Esophagus squamous epithelium (tissue), 5 donors: Measurements from ENCODE around the gene WRAP73. TPM values are rescaled to one million over a fixed set of nuclear protein-coding genes. Genes with fewer than 3 reads are reported as not detected.

Experiments
- DNase-seq: peaks from one replicate; lab custom pipeline; 2025; lab: John Stamatoyannopoulos, UW
- H3K27ac ChIP-seq, 4 donors: fragments of 200-600 bp; sonication (generic); one replicate each; pipeline ENCODE4 v1.5.1; 2016 to 2019; ENCODE audit warnings: mild to moderate bottlenecking in 1 of 4
- H3K27me3 ChIP-seq, 4 donors: fragments of 200-600 bp; sonication (generic); 1 replicate in 3 of 4; 2 replicates in 1 of 4; pipeline versions ENCODE4 v1.5.1 to v1.6.0; 2017 to 2021; ENCODE audit warnings: antibody characterized with exemption in 1 of 4
- H3K36me3 ChIP-seq, 3 donors: fragments of 200-600 bp; sonication (generic); one replicate each; pipeline ENCODE4 v1.5.1; 2016 to 2019
- H3K4me1 ChIP-seq, 3 donors: fragments of 200-600 bp; sonication (generic); one replicate each; pipeline ENCODE4 v1.5.1; 2017 to 2019
- H3K4me3 ChIP-seq, 4 donors: fragments of 200-600 bp; sonication (generic); 1 replicate in 3 of 4; 2 replicates in 1 of 4; pipeline ENCODE4 v1.5.1; 2016 to 2019; ENCODE audit warnings: mild to moderate bottlenecking in 2 of 4, moderate library complexity in 1 of 4
- H3K9me3 ChIP-seq, 3 donors: fragments of 200-600 bp; sonication (generic); one replicate each; pipeline ENCODE4 v1.5.1; 2016 to 2019
- POLR2A ChIP-seq, 4 donors: fragments of 450-650 bp; IDR thresholded peaks; one replicate each; pipeline ENCODE4 v1.6.1; 2017; ENCODE audit warnings: antibody characterized with exemption in 4 of 4, mild to moderate bottlenecking in 4 of 4, moderate library complexity in 3 of 4
- WGBS, 2 donors: methylation state at CpG; one replicate each; pipeline ENCODE4 v1.1.5; 2018; 5-methylcytosine and 5-hydroxymethylcytosine counted together
- intact Hi-C: fragments of 100-400 bp; cut with DNase I; formaldehyde crosslinking; loops from one replicate; pipeline ENCODE4 v1.15.0; 2022
- total RNA-seq, 4 donors: library from RNA; depleted of rRNA; stranded (reverse); fragments of >200 nt; gene quantifications; one replicate each; pipeline ENCODE4 v1.1.0, GENCODE V29; 2016
- TF ChIP-seq, protein P1 (sequence below), 6 experiments: fragments of 450-650 bp in 4 of 6; fragments of 200-600 bp in 2 of 6; sonication (generic) in 2 of 6; IDR thresholded peaks; one replicate each; pipeline ENCODE4 v1.5.1; 2016 to 2019; ENCODE audit warnings: antibody characterized with exemption in 6 of 6, mild to moderate bottlenecking in 4 of 6, moderate library complexity in 4 of 6
- donor health status: DM: yes; HTN: yes; CAD: no.

WRAP73 gene
- total RNA-seq, 4 donors from 2014 or later, result 7.6 to 17.2 (median 11.8) TPM

DNA sequence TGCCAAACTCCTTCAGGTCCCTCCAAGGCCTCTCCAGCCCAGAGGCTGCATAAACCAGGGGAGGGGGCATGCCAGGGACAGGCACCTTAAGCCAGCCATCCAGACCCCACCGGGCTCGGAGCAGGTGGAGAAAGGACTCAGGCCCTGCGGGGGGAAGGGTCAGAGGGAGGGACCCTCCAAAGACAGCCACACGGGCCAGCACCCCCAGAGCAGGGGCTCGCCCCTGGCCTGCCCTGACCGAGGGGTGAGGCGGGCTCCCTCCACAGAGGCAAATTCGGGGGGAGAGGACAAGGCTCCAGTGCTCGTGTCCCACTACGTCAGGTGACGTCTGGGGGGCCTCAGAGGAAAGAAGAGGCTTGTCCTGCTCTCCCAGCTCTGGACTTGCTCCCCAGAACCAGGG lies 46.7 kb downstream of the WRAP73 start:
- Histone ChIP-seq H3K9me3 (no peaks in the 10 kb centered on the region), H3K27ac (no peak overlapping the region)
- WGBS, 2 donors, result 94 to 100% methylated on average over 2 to 7 of the region's 11 CpGs

DNA sequence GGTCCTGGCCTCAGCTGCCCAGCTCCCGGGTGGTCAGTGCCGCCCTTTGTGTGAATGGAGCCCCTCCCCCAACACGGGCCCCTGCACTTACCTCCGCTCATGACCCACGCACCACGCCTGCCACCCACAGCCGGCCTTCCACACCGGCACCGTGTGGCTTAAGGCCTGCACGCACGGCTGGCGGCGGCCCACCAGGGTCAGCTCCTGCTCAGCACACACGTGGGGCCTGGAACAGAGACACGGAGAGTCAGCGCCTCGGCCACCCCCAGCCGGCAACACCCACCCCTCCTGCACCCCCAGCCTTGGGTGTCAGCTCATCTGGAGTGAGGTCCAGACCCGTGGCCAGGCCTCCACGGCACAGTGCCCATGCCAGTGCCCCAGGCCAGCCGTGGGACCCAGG lies 47.5 kb downstream of the WRAP73 start:
- DNase-seq, result no peak
- H3K27me3 ChIP-seq, result peaks cover 0 to 45% (median 0%) of the 10 kb centered on the region in 4 donors
- H3K4me1 ChIP-seq, result peaks cover 16 to 19% (median 16%) of the 10 kb centered on the region in 3 donors
- WGBS, 2 donors, result 83% methylated on average over 12 of the region's 21 CpGs; no CpG with 5 or more reads in 1 of the 2 donors
- intact Hi-C loops, result no loop called here
- no peak for TF ChIP-seq POLR2A (IDR thresholded peaks at IDR 0.05)
- TF ChIP-seq, protein P1, sequence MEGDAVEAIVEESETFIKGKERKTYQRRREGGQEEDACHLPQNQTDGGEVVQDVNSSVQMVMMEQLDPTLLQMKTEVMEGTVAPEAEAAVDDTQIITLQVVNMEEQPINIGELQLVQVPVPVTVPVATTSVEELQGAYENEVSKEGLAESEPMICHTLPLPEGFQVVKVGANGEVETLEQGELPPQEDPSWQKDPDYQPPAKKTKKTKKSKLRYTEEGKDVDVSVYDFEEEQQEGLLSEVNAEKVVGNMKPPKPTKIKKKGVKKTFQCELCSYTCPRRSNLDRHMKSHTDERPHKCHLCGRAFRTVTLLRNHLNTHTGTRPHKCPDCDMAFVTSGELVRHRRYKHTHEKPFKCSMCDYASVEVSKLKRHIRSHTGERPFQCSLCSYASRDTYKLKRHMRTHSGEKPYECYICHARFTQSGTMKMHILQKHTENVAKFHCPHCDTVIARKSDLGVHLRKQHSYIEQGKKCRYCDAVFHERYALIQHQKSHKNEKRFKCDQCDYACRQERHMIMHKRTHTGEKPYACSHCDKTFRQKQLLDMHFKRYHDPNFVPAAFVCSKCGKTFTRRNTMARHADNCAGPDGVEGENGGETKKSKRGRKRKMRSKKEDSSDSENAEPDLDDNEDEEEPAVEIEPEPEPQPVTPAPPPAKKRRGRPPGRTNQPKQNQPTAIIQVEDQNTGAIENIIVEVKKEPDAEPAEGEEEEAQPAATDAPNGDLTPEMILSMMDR (IDR thresholded peaks at IDR 0.05), result no peak
- no peak overlapping the region for H3K27ac ChIP-seq
- H3K9me3 ChIP-seq, result no peaks in the 10 kb centered on the region
- no peak overlapping the region for H3K4me3 ChIP-seq
- H3K36me3 ChIP-seq, result no peaks in the 10 kb centered on the region

More for the DNA sequence above, 46.7 kb downstream of the WRAP73 start:
- TF ChIP-seq, protein P1 (IDR thresholded peaks at IDR 0.05), result no peak
- TF ChIP-seq POLR2A (IDR thresholded peaks at IDR 0.05), result no peak
- Histone ChIP-seq H3K27me3 (peaks cover 0 to 45% (median 0%) of the 10 kb centered on the region in 4 donors), H3K4me1 (peaks cover 8 to 11% (median 9%) of the 10 kb centered on the region in 3 donors), H3K4me3 (no peak overlapping the region), H3K36me3 (no peaks in the 10 kb centered on the region)
- DNase-seq, result no peak
- intact Hi-C loops, result no loop called here

DNA sequence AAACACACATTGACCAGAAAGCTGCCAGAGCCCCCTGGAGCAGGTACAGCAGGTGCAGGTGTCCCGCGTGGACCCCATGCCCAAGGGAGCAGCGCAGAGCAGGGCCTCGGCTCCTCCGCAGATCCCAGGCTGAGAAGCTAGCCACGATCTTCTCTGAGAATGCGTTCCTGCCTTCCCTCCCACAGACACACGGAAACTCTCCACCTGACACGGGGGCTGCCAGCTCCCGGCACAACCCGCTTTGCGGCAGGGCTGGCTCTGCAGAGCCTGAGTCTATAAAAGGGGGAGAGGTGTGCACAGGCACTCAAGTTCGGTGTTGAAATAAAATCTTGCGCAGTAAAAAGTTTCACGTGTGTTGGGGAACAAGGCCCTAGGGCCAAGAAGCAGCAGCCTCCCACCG lies 48.2 kb downstream of the WRAP73 start:
- H3K4me3 ChIP-seq, result no peak overlapping the region
- H3K36me3 ChIP-seq, result no peaks in the 10 kb centered on the region
- H3K27ac ChIP-seq, result no peak overlapping the region
- intact Hi-C loops, result no loop called here
- H3K4me1 ChIP-seq, result peaks cover 17 to 25% (median 21%) of the 10 kb centered on the region in 3 donors
- H3K9me3 ChIP-seq, result no peaks in the 10 kb centered on the region
- 57 to 76% methylated on average over 2 to 3 of the region's 16 CpGs for WGBS, 2 donors
- TF ChIP-seq, protein P1 (IDR thresholded peaks at IDR 0.05), result no peak
- TF ChIP-seq POLR2A (IDR thresholded peaks at IDR 0.05), result no peak
- DNase-seq, result no peak
- peaks cover 0 to 39% (median 0%) of the 10 kb centered on the region in 4 donors for H3K27me3 ChIP-seq

DNA sequence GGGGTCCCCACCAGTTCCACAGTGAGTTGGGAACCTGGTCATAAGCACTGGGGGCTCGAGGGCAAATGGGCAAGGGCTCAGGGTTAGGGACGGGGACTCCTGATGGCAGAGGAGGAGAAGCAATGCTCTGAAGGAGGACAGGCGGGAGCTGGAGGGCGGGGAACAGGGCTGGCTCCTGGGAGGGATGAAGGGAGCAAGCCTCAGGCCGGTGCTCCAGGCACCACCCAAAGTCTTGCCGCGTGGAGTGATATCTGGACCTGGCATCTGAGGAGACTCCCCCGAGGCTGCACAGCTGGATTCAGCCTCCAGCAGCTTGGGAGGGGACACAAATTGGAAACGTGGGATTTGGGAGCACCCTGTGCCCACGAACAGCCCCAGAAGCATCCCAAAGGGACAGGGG lies 49.5 kb downstream of the WRAP73 start:
- WGBS, 2 donors, result 74 to 79% methylated on average over 5 to 8 of the region's 10 CpGs
- no peak overlapping the region for H3K27ac ChIP-seq
- H3K36me3 ChIP-seq, result no peaks in the 10 kb centered on the region
- H3K4me1 ChIP-seq, result peaks cover 17 to 26% (median 21%) of the 10 kb centered on the region in 3 donors
- intact Hi-C loops, result no loop called here
- TF ChIP-seq POLR2A (IDR thresholded peaks at IDR 0.05), result no peak
- TF ChIP-seq, protein P1 (IDR thresholded peaks at IDR 0.05), result no peak
- no peak overlapping the region for H3K4me3 ChIP-seq
- H3K9me3 ChIP-seq, result no peaks in the 10 kb centered on the region
- H3K27me3 ChIP-seq, result peaks cover 0 to 26% (median 0%) of the 10 kb centered on the region in 4 donors
- DNase-seq, result no peak

DNA sequence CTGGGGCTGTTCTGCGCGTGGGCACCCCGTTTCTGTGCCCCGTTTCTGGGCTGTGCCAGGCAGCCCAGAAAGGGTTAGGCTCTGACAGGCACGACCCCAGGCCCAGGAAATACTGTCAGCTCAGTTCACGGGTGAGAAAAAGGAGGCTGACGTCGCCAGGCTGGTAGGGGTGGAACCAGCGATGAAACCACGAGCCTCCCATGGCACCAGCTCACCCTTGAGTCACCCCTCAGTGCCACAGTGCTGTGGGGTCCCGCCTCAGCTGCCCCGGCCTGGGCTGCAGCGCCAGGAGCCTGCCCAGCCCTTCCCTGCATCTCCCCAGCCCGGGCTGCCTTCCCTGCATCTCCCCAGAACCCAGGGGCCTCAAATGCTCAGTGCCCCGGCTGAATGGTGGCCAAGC lies 50.1 kb downstream of the WRAP73 start:
- H3K36me3 ChIP-seq, result no peaks in the 10 kb centered on the region
- WGBS, 2 donors, result 82% methylated on average over 3 of the region's 15 CpGs; no CpG with 5 or more reads in 1 of the 2 donors
- no peak overlapping the region for H3K27ac ChIP-seq
- peaks cover 0 to 26% (median 0%) of the 10 kb centered on the region in 4 donors for H3K27me3 ChIP-seq
- TF ChIP-seq, protein P1 (IDR thresholded peaks at IDR 0.05), result no peak
- no peak for TF ChIP-seq POLR2A (IDR thresholded peaks at IDR 0.05)
- intact Hi-C loops, result no loop called here
- H3K9me3 ChIP-seq, result no peaks in the 10 kb centered on the region
- H3K4me1 ChIP-seq, result peaks cover 17 to 26% (median 21%) of the 10 kb centered on the region in 3 donors
- H3K4me3 ChIP-seq, result no peak overlapping the region
- DNase-seq, result no peak
